Measurements from ENCODE around the gene ST3GAL4. TPM values are rescaled to one million over a fixed set of nuclear protein-coding genes. Genes with fewer than 3 reads are reported as not detected.

Gene ST3GAL4
- total RNA-seq, 4 donors from 2014 or later = 3.4 to 12.4 (median 9.6) TPM

GRCh38 chr11:126443120-126443519 is 87.6 kb downstream of the ST3GAL4 start:
- H3K4me3 ChIP-seq = no peak overlapping the region
- H3K9me3 ChIP-seq = no peaks in the 10 kb centered on the region
- no peak for ATAC-seq
- no peaks in the 10 kb centered on the region for H3K4me1 ChIP-seq
- in situ Hi-C loops (cut with MboI; ENCODE audit: low sequenced_read_pairs in 4 of 4) (loop anchor here (10.0 to 25.0 kb wide), 3 partner anchors 544 to 902 kb away; no protein-coding TSS in a partner anchor), intact Hi-C loops (cut with DNase I; ENCODE audit: low total_unique reads) (loop anchor here (5.0 kb wide), 1 partner anchor 549 kb away; no protein-coding TSS in a partner anchor)
- no peak for DNase-seq
- no peak overlapping the region for H3K27ac ChIP-seq
- TF ChIP-seq POLR2A (IDR thresholded peaks at IDR 0.05) = no peak
- TF ChIP-seq CTCF (IDR thresholded peaks at IDR 0.05 in 4 of 5, conservative IDR thresholded peaks at IDR 0.05 in 1 of 5) = no peak
- H3K27me3 ChIP-seq = peaks cover 0 to 3% (median 0%) of the 10 kb centered on the region in 3 donors
- H3K36me3 ChIP-seq = no peaks in the 10 kb centered on the region

- DNase-seq = no peak
- intact Hi-C loops (cut with DNase I; ENCODE audit: low total_unique reads) (loop anchor here (5.0 kb wide), 1 partner anchor 548 kb away; no protein-coding TSS in a partner anchor), in situ Hi-C loops (cut with MboI; ENCODE audit: low sequenced_read_pairs in 4 of 4) (loop anchor here (10.0 to 25.0 kb wide), 3 partner anchors 543 to 901 kb away; no protein-coding TSS in a partner anchor)
- Histone ChIP-seq H3K36me3 (no peaks in the 10 kb centered on the region), H3K27me3 (peaks cover 0 to 3% (median 0%) of the 10 kb centered on the region in 3 donors), H3K4me3 (no peak overlapping the region), H3K9me3 (no peaks in the 10 kb centered on the region), H3K27ac (no peak overlapping the region), H3K4me1 (no peaks in the 10 kb centered on the region)
- no peak for ATAC-seq
- no peak for TF ChIP-seq POLR2A (IDR thresholded peaks at IDR 0.05)
- TF ChIP-seq CTCF (IDR thresholded peaks at IDR 0.05 in 4 of 5, conservative IDR thresholded peaks at IDR 0.05 in 1 of 5) = no peak
Observed at GRCh38 chr11:126444072-126444471, 88.6 kb downstream of the ST3GAL4 start.

GRCh38 chr11:126446581-126446980 is 91.1 kb downstream of the ST3GAL4 start:
- Histone ChIP-seq H3K36me3 (no peaks in the 10 kb centered on the region), H3K9me3 (no peaks in the 10 kb centered on the region), H3K4me3 (no peak overlapping the region), H3K4me1 (no peaks in the 10 kb centered on the region), H3K27me3 (peaks cover 0 to 3% (median 0%) of the 10 kb centered on the region in 3 donors), H3K27ac (no peak overlapping the region)
- in situ Hi-C loops (cut with MboI; ENCODE audit: low sequenced_read_pairs in 4 of 4) = loop anchor here (10.0 to 25.0 kb wide), 3 partner anchors 541 to 898 kb away; no protein-coding TSS in a partner anchor
- TF ChIP-seq POLR2A (IDR thresholded peaks at IDR 0.05) = no peak
- no peak for DNase-seq
- intact Hi-C loops (cut with DNase I; ENCODE audit: low total_unique reads) = no loop called here
- no peak for ATAC-seq

GRCh38 chr11:126450198-126450597 is 94.7 kb downstream of the ST3GAL4 start:
- TF ChIP-seq CTCF (IDR thresholded peaks at IDR 0.05 in 4 of 5, conservative IDR thresholded peaks at IDR 0.05 in 1 of 5) = no peak
- no peak for TF ChIP-seq POLR2A (IDR thresholded peaks at IDR 0.05)
- intact Hi-C loops (cut with DNase I; ENCODE audit: low total_unique reads) = loop anchor here (10.0 kb wide), 1 partner anchor 1505 kb away; no protein-coding TSS in a partner anchor
- peaks cover 11 to 19% (median 18%) of the 10 kb centered on the region in 3 donors for H3K27me3 ChIP-seq
- H3K27ac ChIP-seq = no peak overlapping the region
- no peaks in the 10 kb centered on the region for H3K36me3 ChIP-seq
- in situ Hi-C loops (cut with MboI; ENCODE audit: low sequenced_read_pairs in 4 of 4) = no loop called here
- DNase-seq = no peak
- H3K4me1 ChIP-seq = no peaks in the 10 kb centered on the region
- no peak for ATAC-seq
- H3K4me3 ChIP-seq = no peak overlapping the region
- H3K9me3 ChIP-seq = no peaks in the 10 kb centered on the region

GRCh38 chr11:126450806-126451205 is 95.3 kb downstream of the ST3GAL4 start:
- no peak for TF ChIP-seq POLR2A (IDR thresholded peaks at IDR 0.05)
- H3K27me3 ChIP-seq = peaks cover 11 to 19% (median 18%) of the 10 kb centered on the region in 3 donors
- H3K4me3 ChIP-seq = no peak overlapping the region
- no peaks in the 10 kb centered on the region for H3K36me3 ChIP-seq
- no peaks in the 10 kb centered on the region for H3K4me1 ChIP-seq
- in situ Hi-C loops (cut with MboI; ENCODE audit: low sequenced_read_pairs in 4 of 4) = no loop called here
- DNase-seq (no peak), ATAC-seq (no peak)
- intact Hi-C loops (cut with DNase I; ENCODE audit: low total_unique reads) = loop anchor here (10.0 kb wide), 1 partner anchor 1504 kb away; no protein-coding TSS in a partner anchor
- no peak overlapping the region for H3K27ac ChIP-seq
- H3K9me3 ChIP-seq = no peaks in the 10 kb centered on the region

Data from gastrocnemius medialis (tissue), 4 donors.